ENCODE data around the gene SDR42E2. TPM values are rescaled to one million over a fixed set of nuclear protein-coding genes. Genes with fewer than 3 reads are reported as not detected.

The SDR42E2 gene
- total and polyA plus RNA-seq, 2 donors (not counting 3 experiments of a cell fraction or from before 2014, with no cell fraction given), result 0.03 to 0.13 TPM

GRCh38 chr16:22117609-22118008 is 44.7 kb upstream of the SDR42E2 start:
- Histone ChIP-seq H2AFZ (ENCODE audit: low read depth, low read length) (no peak overlapping the region), H3K9me1 (replicated peaks; ENCODE audit: control insufficient read depth, extremely low read depth, insufficient read depth, low read length) (no peaks in the 10 kb centered on the region), H3K79me2 (ENCODE audit: control insufficient read depth, insufficient read depth, low read length) (no peaks in the 10 kb centered on the region), H3K27me3 (ENCODE audit: control insufficient read depth in 2 of 2, insufficient read depth in 2 of 2, low read length in 2 of 2) (no peaks in the 10 kb centered on the region), H3K4me1 (ENCODE audit: control insufficient read depth, extremely low read depth, insufficient read depth, low read length) (no peaks in the 10 kb centered on the region), H3K4me3 (replicated peaks in 1 of 3; ENCODE audit: insufficient read depth in 1 of 3, low read depth in 1 of 3, low read length in 3 of 3) (no peak overlapping the region), H3K36me3 (ENCODE audit: control insufficient read depth in 2 of 2, extremely low read depth in 1 of 2, insufficient read depth in 2 of 2, low read length in 2 of 2) (no peaks in the 10 kb centered on the region), H3K9me3 (replicated peaks; ENCODE audit: control insufficient read depth, insufficient read depth, low read length) (no peaks in the 10 kb centered on the region), H3K4me2 (ENCODE audit: insufficient read depth, low read length) (no peak overlapping the region), H4K20me1 (replicated peaks; ENCODE audit: control insufficient read depth, extremely low read depth, insufficient read depth, low read length) (no peaks in the 10 kb centered on the region), H3K9ac (replicated peaks; ENCODE audit: extremely low read depth, insufficient read depth, low read length) (no peak overlapping the region), H3K27ac (ENCODE audit: insufficient read depth, low read depth, low read length) (no peak overlapping the region)
- POLR2A ChIA-PET, result no interaction called here
- BruUV-seq (replicated peaks), result no TSS peak
- TF ChIP-seq POLR2AphosphoS5 (IDR thresholded peaks at IDR 0.05; ENCODE audit: insufficient read depth, low read depth, low read length) (no peak), FOS (IDR thresholded peaks at IDR 0.05; ENCODE audit: borderline replicate concordance, insufficient read depth, low read length) (no peak), JUN (IDR thresholded peaks at IDR 0.05; ENCODE audit: borderline replicate concordance, insufficient read depth, insufficient read length, low read depth) (no peak), MAX (IDR thresholded peaks at IDR 0.05; ENCODE audit: insufficient read depth, insufficient read length) (no peak), MYC (IDR thresholded peaks at IDR 0.05; ENCODE audit: low read depth, low read length) (no peak), POLR2A (IDR thresholded peaks at IDR 0.05; ENCODE audit: low read depth, low read length) (no peak), CTCF (IDR thresholded peaks at IDR 0.05; ENCODE audit: extremely low read depth in 1 of 2, insufficient read depth in 1 of 2, low read depth in 1 of 2, low read length in 2 of 2) (no peak), GATA2 (IDR thresholded peaks at IDR 0.05; ENCODE audit: insufficient read depth, insufficient read length, low read depth, low read length) (no peak), EZH2 (IDR thresholded peaks at IDR 0.05; ENCODE audit: borderline replicate concordance, low read depth, low read length, severe bottlenecking) (no peak)
- CTCF ChIA-PET, result no interaction called here
- DNase-seq (ENCODE audit: low read depth, low spot score) (no peak), FAIRE-seq (no peak)
- intact Hi-C loops (cut with micrococcal nuclease) (no loop called here), dilution Hi-C loops (cut with MboI; ENCODE audit: extremely low pct_ligation_motif_present, low sequenced_read_pairs) (no loop called here)
